ENCODE results near the gene SLC25A25.
"Not testable (repeated sequence)": the region's sequence is repeated elsewhere in the genome, so short reads cannot be mapped to it uniquely, and the experiment has no call there.

The SLC25A25 gene

DNA sequence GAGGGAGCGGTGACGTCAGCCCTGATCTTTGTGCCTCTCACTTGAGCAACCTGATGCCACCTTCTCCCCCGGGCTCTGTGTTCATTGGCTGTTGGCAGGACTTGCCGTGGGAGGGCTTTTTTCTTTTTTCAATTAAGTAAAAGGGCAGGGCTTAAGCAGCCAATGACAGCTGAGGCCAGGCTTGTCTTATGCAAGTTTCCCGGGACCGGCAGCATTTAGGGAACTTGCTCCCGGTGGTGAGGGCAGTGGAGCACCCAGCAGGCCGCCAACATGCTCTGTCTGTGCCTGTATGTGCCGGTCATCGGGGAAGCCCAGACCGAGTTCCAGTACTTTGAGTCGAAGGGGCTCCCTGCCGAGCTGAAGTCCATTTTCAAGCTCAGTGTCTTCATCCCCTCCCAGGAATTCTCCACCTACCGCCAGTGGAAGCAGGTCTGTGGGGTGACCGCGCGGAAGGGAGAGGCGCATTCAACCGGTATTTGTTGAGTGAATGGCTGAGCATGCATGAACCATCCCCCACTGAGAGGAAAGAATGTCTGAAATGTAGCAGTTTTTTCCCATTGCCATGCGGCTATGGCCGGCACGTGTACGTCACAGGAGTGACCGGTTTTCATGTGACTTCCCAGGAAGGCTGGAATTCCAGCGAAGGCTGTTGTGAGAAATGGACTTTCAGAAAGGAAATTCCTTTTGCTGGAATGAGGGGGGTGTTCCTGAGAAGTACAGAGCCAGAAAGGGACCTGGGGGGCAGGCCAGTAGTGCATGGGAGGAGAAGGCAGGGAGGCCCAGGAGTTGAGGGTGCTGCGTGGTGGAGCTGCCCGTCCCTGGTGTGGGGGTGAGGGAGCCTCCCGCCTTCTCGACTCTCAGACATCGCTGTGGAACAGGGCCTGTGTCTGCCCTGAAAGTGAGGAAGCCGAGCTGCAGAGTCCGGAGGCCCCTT lies 30.5 kb downstream of the SLC25A25 start:
- DNase-seq, result peak; percentile 84

DNA sequence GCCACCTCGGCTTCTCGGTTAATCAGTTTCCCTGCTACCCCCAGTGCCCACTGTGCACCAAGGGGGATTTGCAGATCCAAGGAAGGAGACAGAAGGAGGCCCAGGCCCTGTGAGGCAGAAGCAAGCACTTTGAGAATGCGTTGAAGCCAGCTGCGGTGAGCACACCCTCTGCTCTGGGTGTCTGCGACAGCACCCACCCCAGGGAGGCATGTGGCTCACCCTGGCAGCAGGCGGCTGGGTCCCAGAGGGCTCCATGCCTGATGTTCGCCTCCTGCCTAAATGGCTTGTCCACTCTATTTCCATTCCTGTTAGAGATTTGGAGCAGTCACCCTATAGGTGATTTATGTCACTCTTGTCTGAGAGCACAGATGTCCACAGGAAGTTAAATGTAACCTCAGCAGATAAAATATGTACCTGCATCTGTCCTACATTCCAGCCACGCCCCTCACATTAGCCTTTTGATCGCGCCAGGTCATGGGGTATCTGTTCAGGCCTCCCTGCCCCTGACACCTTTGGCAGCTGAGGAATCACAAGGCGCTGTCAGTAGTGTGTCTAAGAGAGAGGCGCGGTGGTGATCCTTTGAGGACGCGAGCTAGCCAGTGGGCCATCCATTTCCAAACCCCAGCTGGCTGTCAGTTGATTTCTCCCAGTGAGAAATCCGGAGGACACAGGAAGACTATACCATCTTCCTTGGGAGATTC lies 31.3 kb downstream of the SLC25A25 start:
- DNase-seq, result peak; percentile 54

DNA sequence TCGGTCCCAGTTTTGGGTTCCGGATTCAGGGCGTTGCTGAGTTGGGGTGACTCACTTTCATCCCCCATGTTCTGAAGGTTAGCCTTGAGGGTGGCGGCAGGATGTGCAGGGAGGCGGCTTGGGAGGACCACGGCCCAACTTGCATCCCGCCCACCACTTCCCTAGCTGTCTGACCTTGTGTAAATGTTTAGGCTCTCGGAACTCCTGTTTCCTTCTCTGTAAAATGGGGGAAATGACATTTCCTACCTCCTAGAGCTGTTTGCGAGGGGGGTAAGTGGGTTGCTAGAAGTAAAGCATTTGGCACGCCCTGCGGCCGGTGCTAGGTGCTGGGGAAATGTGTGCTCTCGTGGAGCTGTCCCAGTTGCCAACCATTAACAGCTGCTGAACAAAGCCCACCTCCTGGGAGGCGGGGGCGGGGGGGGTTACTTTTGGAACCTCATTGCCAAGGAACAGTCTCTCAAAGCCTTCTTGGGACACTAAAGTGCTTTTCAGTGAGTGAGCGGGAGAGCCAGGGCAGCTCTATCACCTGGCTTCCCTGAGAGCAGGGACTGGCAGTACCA lies 32.0 kb downstream of the SLC25A25 start:
- no peak for DNase-seq

DNA sequence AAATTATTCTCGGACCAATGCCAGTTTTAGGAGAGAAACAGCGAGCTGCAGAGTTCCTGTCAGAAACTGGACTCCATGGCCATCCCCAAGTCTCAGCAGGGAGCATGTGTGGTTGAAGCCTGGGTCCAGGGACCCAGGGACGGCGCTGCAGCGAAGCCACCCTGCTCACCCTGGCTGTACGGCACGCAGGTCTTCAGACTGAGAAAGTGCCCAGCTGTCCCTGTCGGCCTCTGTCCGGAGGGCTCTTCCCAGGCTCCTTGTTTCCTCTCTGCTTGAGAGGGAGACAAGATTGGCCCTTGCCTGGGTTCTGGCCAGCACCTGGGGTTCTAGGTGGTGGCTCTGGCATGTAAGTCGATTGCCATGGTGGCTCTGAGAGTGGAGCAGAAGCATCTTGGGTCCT lies 32.5 kb downstream of the SLC25A25 start:
- no peak for DNase-seq

GRCh38 chr9:128101231-128101661 lies 33.2 kb downstream of the SLC25A25 start:
- DNase-seq, result no peak

DNA sequence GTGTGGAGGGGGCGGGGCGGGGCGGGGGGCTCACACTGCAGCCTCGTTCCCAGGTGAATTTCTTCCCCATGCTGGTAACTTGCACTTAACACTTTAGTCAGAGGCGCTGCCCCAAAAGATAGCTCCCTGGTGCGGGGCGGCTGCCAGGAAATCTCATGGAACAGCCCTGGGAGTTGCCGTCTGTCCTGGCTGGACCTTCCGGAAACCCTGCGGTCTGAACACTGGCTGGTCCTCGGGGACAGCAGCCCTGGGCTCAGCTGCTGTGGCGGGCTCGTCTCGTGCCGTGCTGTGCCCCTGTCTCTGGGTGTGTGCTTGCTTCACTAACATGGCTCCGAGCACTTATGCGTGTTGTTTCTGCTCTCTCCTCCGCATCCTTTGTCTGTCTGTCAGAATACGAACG lies 33.7 kb downstream of the SLC25A25 start:
- DNase-seq, result no peak

GRCh38 chr9:128102196-128102595 lies 34.2 kb downstream of the SLC25A25 start:
- DNase-seq, result no peak

DNA sequence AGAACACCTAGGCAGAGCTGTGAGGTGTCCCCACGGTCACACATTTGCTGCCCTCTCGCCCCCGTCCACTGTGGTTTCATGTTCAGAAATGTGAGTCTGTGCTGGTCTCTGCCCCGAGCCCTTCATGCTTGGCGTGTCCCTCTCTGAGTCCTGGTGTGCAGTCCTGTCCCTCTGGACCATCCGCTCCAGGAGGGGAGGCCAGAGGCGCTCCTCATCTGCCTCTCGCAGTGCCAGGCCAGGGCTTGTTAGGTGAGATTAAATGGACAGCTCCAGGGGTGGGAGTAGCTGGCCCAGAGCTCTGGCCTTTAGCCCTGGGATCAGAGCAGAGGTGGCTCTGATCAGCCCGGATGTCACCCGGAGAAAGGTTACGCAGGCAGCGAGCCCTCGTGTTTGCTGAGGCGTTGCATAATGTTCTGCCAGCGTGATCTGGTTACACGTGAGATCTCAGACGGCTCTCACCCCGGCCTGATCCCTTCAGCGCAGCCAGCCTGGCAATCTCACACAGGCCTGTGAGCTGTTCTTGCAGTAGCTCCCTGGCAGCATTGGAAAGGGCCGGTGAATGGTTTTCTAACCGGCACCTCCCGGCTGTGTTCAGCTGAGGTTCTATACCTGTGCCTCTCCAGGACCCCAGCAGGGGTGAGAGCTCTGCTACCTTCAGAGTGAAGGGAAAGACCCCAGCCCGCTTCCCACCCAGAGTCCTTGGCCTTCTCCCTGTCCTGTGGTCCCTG lies 35.0 kb downstream of the SLC25A25 start:
- peak; percentile 40 for DNase-seq

GRCh38 chr9:128103589-128103962 lies 35.5 kb downstream of the SLC25A25 start:
- no peak for DNase-seq

DNA sequence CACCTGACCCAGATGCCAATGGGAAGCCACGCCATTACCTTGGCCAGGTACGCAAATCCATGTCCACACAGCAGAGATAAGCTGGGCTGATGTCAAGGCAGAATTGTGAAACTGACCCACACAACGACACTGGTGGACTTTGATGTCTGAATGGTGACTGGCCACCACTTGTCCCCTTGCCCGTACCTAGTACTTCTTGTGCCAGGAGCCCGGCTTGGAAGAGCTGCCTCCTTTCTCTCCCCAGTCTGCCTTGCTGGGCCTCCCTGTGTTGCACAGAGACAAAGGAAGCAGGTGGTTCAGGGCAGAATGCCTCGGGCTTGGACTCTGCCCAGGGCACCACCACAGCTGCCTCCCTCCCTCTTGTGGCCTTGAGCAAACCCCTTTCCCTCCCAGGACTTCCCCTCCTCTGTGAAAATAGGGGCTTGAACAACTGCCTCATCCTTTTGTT lies 36.2 kb downstream of the SLC25A25 start:
- DNase-seq, result no peak

DNA sequence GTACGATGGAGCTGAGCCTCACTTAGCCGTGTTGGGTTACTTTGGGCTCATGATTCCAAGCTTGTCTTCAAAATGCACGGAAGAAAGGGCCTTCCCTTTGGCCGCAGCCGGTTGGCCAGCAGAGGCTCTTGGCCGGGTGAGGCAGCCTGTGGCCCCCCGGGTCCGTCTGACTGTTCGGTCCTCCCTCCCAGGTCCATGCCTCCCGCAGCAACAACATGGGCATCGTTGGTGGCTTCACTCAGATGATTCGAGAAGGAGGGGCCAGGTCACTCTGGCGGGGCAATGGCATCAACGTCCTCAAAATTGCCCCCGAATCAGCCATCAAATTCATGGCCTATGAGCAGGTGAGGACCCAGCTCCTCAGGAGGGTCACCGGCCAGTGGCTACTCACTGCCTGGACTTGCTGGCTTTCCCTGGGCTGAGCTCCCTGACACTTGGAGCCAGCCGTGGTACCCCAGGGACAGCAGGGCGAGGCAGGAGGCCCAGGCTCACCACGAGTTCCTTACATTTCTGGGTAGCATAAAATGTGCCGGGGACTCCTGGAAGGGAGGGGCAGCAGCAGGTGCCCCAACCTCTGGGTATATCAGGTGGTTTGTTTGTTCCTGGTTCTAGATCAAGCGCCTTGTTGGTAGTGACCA lies 37.6 kb downstream of the SLC25A25 start:
- DNase-seq, result no peak

GRCh38 chr9:128106181-128106939 lies 38.3 kb downstream of the SLC25A25 start:
- DNase-seq, result no peak

- no peak for DNase-seq
Measured at GRCh38 chr9:128106940-128107467, 39.0 kb downstream of the SLC25A25 start.

- no peak for DNase-seq
Measured at GRCh38 chr9:128107468-128108268, 39.6 kb downstream of the SLC25A25 start.

DNA sequence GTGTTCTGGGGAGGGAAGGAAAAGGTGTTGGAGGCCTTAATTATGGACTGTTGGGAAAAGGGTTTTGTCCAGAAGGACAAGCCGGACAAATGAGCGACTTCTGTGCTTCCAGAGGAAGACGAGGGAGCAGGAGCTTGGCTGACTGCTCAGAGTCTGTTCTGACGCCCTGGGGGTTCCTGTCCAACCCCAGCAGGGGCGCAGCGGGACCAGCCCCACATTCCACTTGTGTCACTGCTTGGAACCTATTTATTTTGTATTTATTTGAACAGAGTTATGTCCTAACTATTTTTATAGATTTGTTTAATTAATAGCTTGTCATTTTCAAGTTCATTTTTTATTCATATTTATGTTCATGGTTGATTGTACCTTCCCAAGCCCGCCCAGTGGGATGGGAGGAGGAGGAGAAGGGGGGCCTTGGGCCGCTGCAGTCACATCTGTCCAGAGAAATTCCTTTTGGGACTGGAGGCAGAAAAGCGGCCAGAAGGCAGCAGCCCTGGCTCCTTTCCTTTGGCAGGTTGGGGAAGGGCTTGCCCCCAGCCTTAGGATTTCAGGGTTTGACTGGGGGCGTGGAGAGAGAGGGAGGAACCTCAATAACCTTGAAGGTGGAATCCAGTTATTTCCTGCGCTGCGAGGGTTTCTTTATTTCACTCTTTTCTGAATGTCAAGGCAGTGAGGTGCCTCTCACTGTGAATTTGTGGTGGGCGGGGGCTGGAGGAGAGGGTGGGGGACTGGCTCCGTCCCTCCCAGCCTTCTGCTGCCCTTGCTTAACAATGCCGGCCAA lies 40.4 kb downstream of the SLC25A25 start:
- DNase-seq, result no peak

- no peak for DNase-seq
Measured at GRCh38 chr9:128109050-128109709, 41.1 kb downstream of the SLC25A25 start.

- not testable (repeated sequence) for DNase-seq
Measured at GRCh38 chr9:128111726-128112125, 43.7 kb downstream of the SLC25A25 start.

GRCh38 chr9:128113526-128114325 lies 45.7 kb downstream of the SLC25A25 start:
- no peak for DNase-seq
